NCI-H82 (cell line): ENCODE results near the gene NFAT5.
A peak's percentile ranks its signal among the peaks of the same experiment; 100 is the strongest.
"Not testable (repeated sequence)": the region's sequence is repeated elsewhere in the genome, so short reads cannot be mapped to it uniquely, and the experiment has no call there.

Experiments
- DNase-seq: peaks from one replicate; lab custom pipeline; 2025; lab: John Stamatoyannopoulos, UW

NFAT5 gene

GRCh38 chr16:69707920-69708683 is 142.3 kb downstream of the NFAT5 start:
- DNase-seq: no peak

DNA sequence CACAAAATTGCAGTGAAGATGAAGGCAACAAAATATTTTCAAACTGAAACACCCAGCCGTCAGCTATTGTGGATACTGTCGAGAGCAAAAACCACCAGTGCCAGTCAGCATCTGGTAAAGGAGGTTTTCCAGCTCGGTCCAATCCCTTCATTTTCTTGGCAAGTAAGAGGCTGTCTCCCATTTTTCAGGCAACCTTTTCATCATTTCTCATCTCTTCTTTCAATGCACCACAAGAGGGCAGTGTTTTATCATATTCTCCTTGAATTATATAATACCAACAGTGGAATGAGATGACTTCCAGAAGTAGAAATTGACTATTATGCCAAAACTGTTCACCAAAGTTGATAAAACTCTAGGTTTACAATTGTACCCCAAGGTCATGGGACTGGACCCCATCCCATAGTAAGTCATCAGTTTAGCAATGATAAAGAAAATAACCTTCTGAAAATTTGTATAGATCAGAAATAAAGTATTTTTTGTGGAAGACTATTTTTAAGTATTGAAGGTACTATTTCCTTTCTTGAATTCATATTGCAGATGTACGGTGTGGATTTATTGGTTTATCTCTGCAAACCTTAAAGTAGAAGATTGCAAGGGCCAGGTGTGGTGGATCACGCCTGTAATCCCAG is 143.8 kb downstream of the NFAT5 start:
- DNase-seq: peak; percentile 88

GRCh38 chr16:69711115-69711740 is 145.5 kb downstream of the NFAT5 start:
- DNase-seq: no peak

DNA sequence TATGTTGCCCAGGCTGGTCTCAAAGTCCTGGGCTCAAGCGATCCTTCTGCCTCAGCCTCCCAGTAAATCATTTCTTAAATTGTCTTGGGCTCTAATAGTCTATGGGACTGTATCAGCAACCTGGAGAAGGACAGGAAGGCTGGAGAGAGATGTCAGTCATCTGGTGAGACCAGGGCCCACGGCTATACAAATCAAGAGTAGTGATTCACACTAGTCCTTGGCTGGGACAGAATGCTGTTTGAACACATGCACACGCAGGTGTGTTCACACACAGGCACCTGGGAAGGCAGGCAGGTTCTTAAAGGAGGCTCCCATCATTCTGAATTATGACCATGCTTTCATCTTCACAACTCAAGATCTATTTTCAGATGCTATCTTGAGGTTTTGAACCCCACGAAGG is 146.5 kb downstream of the NFAT5 start:
- DNase-seq: no peak

DNA sequence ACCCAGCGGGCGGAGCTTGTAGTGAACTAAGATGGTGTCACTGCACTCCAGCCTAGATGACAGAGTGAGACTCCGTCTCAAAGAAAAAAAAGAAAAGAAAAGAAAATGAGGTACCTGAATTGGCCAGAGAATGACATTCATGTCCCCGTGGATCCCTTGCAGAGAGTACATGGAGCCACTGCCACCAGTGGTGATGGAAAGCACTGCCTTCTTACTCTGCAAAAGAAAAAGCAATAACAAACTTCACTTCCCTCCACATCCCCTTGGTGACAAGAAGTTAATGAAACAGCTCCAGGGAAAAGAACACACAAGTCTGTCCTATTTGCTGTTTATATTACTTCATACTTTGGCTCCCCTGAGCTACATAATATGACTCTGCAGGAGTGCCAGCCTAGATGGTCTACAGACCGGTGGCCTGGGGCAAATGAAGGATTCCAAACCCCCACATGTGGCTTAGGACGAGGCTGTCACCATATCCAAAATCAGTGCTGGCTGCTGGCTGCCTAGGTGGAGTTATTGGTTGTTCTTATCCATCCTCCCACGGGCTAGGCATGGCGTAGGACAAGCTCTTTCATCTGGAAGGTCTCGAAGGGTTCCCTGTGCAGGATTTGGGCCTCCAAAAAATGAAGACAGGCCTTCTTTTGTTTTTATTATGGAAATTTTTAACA is 147.3 kb downstream of the NFAT5 start:
- no peak for DNase-seq

DNA sequence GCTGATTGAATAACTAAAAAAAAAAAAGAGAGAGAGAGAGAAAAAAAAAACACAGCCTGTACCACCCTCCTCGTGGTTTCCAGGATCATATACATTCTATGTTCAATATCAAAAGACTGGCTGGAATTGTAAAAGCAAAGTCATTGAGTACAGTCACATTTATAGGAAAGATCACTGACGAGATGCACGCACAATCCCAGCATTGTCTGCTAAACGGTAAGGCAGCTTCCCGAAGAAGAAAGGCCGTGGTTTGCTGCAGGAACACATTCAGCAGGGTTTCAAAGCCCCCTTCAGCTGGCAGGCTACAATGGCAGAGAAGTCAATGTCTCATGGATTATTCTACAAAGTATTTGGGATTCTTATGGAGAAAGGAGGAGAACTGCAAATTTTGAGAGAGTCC is 151.3 kb downstream of the NFAT5 start:
- no peak for DNase-seq

DNA sequence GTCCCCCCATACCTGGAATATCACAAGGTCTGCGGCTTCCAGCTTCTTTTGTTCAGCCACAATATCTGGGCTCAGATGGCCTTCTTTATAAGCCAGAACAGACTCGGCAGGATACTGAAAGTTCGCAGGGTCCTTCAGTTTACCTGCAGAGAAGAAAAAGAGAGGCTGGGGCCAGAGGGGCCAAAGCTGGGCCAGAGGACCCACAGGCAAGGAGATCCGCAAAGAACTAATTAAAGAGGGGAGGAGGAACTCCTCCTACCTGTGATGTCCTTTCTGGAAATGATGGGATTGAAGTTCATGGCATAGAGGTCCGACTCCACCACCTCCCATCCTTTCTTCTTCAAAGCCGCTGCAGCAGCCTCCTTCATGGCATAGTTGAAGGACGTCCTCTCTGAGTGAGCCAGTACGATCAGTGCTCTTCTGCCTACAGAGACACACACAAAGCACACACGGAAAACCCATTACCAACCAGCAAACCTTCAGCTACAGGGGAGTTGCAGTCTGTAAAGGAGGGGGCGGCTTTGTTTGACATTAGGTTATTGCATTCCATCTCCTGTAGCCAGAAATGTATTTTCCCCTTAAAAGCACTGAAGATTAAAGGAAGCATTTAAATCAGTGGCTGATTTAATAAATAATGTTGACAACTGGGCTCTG is 152.5 kb downstream of the NFAT5 start:
- no peak for DNase-seq

GRCh38 chr16:69720822-69721430 is 155.2 kb downstream of the NFAT5 start:
- DNase-seq: no peak

- DNase-seq: no peak
Measured at GRCh38 chr16:69721441-69721957, 155.7 kb downstream of the NFAT5 start.

DNA sequence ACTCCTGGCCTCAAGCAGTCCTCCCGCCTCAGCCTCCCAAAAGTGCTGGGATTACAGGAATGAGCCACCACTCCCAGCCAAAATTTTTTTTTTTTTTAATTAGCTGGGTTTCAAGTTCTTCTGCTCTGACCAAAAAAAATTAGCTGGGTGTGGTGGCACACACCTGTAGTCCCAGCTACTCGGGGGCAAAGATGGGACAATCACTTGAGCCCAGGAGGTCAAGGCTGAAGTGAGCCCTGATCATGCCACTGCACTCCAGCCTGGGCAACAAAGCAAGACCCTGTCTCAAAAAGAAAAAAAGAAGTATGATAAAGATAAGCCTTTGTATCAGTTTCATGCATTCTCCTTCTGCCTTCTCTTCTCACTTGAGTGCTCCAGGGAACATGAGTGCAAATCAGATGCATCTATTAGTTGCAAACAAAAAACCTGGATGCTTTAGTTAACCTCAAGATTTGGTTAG is 158.7 kb downstream of the NFAT5 start:
- no peak for DNase-seq

DNA sequence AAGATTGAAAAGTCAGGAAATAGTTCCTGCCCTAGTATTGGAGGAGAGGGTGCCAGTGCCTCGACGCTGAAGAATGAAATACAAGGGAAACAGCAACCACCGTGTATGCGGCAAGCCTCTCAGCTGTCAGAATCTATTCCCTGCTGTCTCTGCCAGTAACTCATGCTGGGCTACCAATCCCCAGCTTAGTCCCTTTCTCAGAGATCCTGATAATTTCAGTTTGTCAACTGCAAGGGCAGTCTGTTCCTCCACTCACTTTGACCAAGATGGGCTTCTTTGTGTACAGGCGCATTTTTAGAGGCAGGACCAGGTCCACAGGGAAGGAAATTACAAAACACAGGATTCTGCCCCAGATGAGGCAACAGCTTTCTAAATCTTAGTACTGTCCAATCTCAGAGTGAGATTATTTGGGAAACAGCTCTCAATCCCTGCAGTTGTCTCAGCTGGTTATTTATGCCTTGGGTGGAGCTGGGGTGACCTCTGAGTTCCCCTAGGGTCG is 159.3 kb downstream of the NFAT5 start:
- DNase-seq: no peak

- no peak for DNase-seq
Measured at GRCh38 chr16:69725480-69726312, 159.9 kb downstream of the NFAT5 start.

- DNase-seq: peak; percentile 94
Measured at GRCh38 chr16:69726313-69727060, 160.7 kb downstream of the NFAT5 start, which contains the start of gene NQO1. TSS of gene NQO1 (minus strand) at chr16:69726560. CDS start at chr16:69726439, 121 bp downstream.

DNA sequence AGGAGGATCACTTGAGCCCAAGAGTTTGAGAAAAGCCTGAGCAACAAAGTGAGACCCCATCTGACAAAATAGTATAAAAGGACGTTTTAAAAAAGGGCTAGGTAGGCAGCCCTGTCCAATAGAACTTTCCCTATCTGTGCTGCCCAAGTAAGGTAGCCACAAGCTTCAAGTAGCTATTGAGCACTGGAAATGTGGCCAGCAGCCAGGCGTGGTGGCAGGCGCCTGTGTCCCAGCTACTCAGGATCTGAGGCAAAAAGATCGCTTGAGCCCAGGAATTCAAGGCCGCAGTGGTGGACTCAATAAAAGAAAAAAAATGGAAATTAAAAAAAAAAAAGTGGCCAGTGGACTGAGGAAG is 162.1 kb downstream of the NFAT5 start:
- no peak for DNase-seq

GRCh38 chr16:69729030-69729429 is 163.3 kb downstream of the NFAT5 start:
- DNase-seq: not testable (repeated sequence)

DNA sequence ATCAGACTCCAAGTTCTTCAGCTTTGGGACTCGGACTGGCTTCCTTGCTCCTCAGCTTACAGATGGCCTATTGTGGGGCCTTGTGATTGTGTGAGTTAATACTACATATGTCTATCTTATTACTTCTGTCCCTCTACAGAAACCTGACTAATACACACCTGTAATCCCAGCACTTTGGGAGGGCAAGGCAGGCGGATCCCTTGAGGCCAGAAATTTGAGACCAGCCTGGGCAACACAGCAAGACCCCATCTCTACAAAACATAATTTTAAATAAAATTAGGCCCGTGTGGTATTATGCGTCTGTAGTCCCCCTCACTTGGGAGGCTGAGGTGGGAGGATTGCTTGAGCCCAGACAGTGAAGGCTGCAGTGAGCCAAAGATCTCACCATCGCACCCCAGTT is 165.5 kb downstream of the NFAT5 start:
- not testable (repeated sequence) for DNase-seq

GRCh38 chr16:69732101-69732500 is 166.3 kb downstream of the NFAT5 start:
- no peak for DNase-seq

DNA sequence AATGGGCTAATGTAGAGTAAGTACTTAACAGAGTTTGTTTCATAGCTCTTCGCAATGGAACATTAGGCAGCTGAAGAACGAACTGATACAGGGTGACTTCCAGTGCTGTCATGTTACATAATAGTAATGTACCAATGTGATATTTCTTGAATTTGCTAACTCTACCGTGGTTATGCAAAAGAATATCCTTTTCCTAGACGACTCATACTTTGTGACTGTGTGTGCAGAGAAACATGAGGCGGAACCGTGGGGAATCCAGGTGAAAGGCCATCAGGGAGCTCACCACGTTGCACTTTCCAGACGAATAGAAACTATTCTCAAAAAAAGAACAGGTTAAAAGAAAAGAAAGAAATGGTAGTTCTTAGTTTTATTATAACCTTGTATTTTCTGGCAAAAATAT is 175.8 kb downstream of the NFAT5 start:
- DNase-seq: no peak
